WTC11 (cell line): ENCODE results near the gene SDE2.

Experiments used
- CBFB ChIP-seq: sonication (generic); formaldehyde crosslinking; IDR thresholded peaks from 2 replicates; pipeline ENCODE4 v1.8.1; 2022; ENCODE audit warnings: mild to moderate bottlenecking, low read depth, missing genetic modification reagents
- CTCF ChIP-seq: fragments of 200-600 bp; IDR thresholded peaks from 2 replicates; pipeline ENCODE4 v1.8.0; 2022; ENCODE audit warnings: antibody characterized with exemption
- FOXP1 ChIP-seq: sonication (generic); formaldehyde crosslinking; IDR thresholded peaks from 2 replicates; pipeline ENCODE4 v1.8.0; 2022; ENCODE audit warnings: missing genetic modification reagents, mild to moderate bottlenecking, moderate library complexity, borderline replicate concordance
- NFE2L1 ChIP-seq: sonication (generic); formaldehyde crosslinking; IDR thresholded peaks from 2 replicates; pipeline ENCODE4 v1.8.1; 2023; ENCODE audit warnings: missing genetic modification reagents
- PRRX2 ChIP-seq: fragments of 250-450 bp; sonication (Bioruptor Pico); IDR thresholded peaks from 2 replicates; pipeline ENCODE4 v1.8.0; 2021; ENCODE audit warnings: mild to moderate bottlenecking
- ZSCAN18 ChIP-seq: fragments of 250-450 bp; sonication (Bioruptor Pico); IDR thresholded peaks from 2 replicates; pipeline ENCODE4 v2.1.2; 2022; ENCODE audit warnings: mild to moderate bottlenecking, moderate library complexity

GRCh38 chr1:225962440-225962975, 36.6 kb downstream of the SDE2 start:
- TF ChIP-seq FOXP1 (CRISPR knock-in tag) = no peak
- TF ChIP-seq PRRX2 (CRISPR knock-in tag) = no peak
- peak; percentile 90 for TF ChIP-seq CTCF
- no peak for TF ChIP-seq ZSCAN18 (CRISPR knock-in tag)
- no peak for TF ChIP-seq CBFB
- TF ChIP-seq NFE2L1 (CRISPR knock-in tag) = no peak
